HepG2 (cell line): ENCODE measurements around the gene KRT82. TPM values are rescaled to one million over a fixed set of nuclear protein-coding genes. Genes with fewer than 3 reads are reported as not detected.

Experiments
- ATAC-seq: fragments of 200-7000 bp; cut with Tn5 transposase; 3 replicates; pipeline ENCODE4 v1.9.1; 2020; ENCODE audit warnings: mild to moderate bottlenecking, moderate library complexity
- BruUV-seq: library from RNA; stranded (reverse); fragments of 400-500 nt; replicated peaks from 2 replicates; lab custom pipeline; 2021; lab: Mats Ljungman, UMichigan
- CTCF ChIA-PET: fragments of 300-600 bp; formaldehyde crosslinking; extraction: SDS; loops from one replicate; lab custom pipeline; 2021; ENCODE audit warnings: low total read pairs, inconsistent platforms, low intra/inter-chr PET ratio; lab: Yijun Ruan, JAX
- POLR2A ChIA-PET: fragments of 350-600 bp; sonication (Branson Sonifier 250); formaldehyde crosslinking; loops from one replicate; lab custom pipeline; 2020; ENCODE audit warnings: antibody characterized with exemption, inconsistent platforms; lab: Yijun Ruan, JAX
- DNase-seq: peaks from one replicate; pipeline ENCODE4 v3.0.0-alpha.2; 2015; ENCODE audit warnings: low spot score
- FAIRE-seq: peaks from 3 replicates; lab custom pipeline; 2011; peaks lifted over from hg19 to GRCh38; lab: Jason Lieb, UNC
- H2AFZ ChIP-seq: one replicate; pipeline ENCODE4 v1.6.1; 2011; ENCODE audit warnings: low read length, inconsistent platforms
- H3K27ac ChIP-seq: fragments of 300-600 bp; 3 replicates; pipeline ENCODE4 v1.8.0; 2011; ENCODE audit warnings: mixed run types, mild to moderate bottlenecking, mixed read lengths, low read length, inconsistent platforms; ENCODE audit not compliant: insufficient read depth; ENCODE audit errors: extremely low read length
- H3K27me3 ChIP-seq, 2 experiments: fragments of 200-600 bp in 1 of 2; 2 replicates in 1 of 2; 3 replicates in 1 of 2; pipeline versions ENCODE4 v1.6.0 to v1.8.0; 2011; ENCODE audit warnings: low read length in 2 of 2, mild to moderate bottlenecking in 2 of 2, moderate library complexity in 2 of 2, inconsistent platforms in 1 of 2; ENCODE audit not compliant: insufficient read depth in 2 of 2, control insufficient read depth in 1 of 2
- H3K36me3 ChIP-seq, 2 experiments: fragments of 200-600 bp in 1 of 2; replicated peaks in 1 of 2; 2 replicates in 1 of 2; 3 replicates in 1 of 2; pipeline versions ENCODE4 v1.5.1 to v1.8.0; 2011; ENCODE audit warnings: low read length in 2 of 2, inconsistent platforms in 1 of 2; ENCODE audit not compliant: insufficient read depth in 2 of 2, control insufficient read depth in 1 of 2
- H3K4me1 ChIP-seq: 2 replicates; pipeline ENCODE4 v1.5.1; 2012; ENCODE audit warnings: low read length, inconsistent platforms; ENCODE audit not compliant: insufficient read depth
- H3K4me2 ChIP-seq: 2 replicates; pipeline ENCODE4 v1.6.0; 2011; ENCODE audit warnings: low read depth, low read length, inconsistent platforms
- H3K4me3 ChIP-seq, 3 experiments: fragments of 200-600 bp in 1 of 3; sonication (generic), shearing (Covaris generic) in 1 of 3; replicated peaks in 1 of 3; 2 replicates each; pipeline ENCODE4 v1.5.1; 2011 to 2016; ENCODE audit warnings: low read length in 3 of 3, inconsistent platforms in 2 of 3, low read depth in 2 of 3, mild to moderate bottlenecking in 2 of 3, control low read depth in 1 of 3, mixed read lengths in 1 of 3; ENCODE audit not compliant: insufficient read depth in 1 of 3
- H3K79me2 ChIP-seq: one replicate; pipeline ENCODE4 v1.6.1; 2011; ENCODE audit warnings: low read length, inconsistent platforms; ENCODE audit not compliant: insufficient read depth
- H3K9ac ChIP-seq: 2 replicates; pipeline ENCODE4 v1.6.0; 2011; ENCODE audit warnings: mild to moderate bottlenecking, low read depth, low read length, inconsistent platforms; ENCODE audit not compliant: insufficient read depth
- H3K9me3 ChIP-seq: 2 replicates; pipeline ENCODE4 v1.5.1; 2012; ENCODE audit warnings: mild to moderate bottlenecking, low read length
- H4K20me1 ChIP-seq: 2 replicates; pipeline ENCODE4 v1.6.0; 2011; ENCODE audit warnings: inconsistent platforms, mild to moderate bottlenecking, low read length, moderate library complexity; ENCODE audit not compliant: insufficient read depth
- GATAD1 ChIP-seq: IDR thresholded peaks from 2 replicates; pipeline ENCODE4 v1.6.1; 2016; ENCODE audit warnings: missing genetic modification reagents, missing compliant biosample characterization
- HNRNPL ChIP-seq: fragments of 200-400 bp; formaldehyde crosslinking; IDR thresholded peaks from 2 replicates; pipeline ENCODE4 v1.6.1; 2017; ENCODE audit warnings: mild to moderate bottlenecking, low read depth, low read length
- MAFF ChIP-seq: IDR thresholded peaks from 2 replicates; pipeline ENCODE4 v1.6.1; 2011; ENCODE audit warnings: low read depth, low read length, improper control_type of control experiment
- MAFK ChIP-seq, 2 experiments: IDR thresholded peaks in 1 of 2; conservative IDR thresholded peaks in 1 of 2; 2 replicates each; pipeline ENCODE4 v1.6.1; 2011; ENCODE audit warnings: improper control_type of control experiment in 2 of 2, low read length in 2 of 2
- SRSF1 ChIP-seq: fragments of 200-400 bp; formaldehyde crosslinking; optimal IDR thresholded peaks from 2 replicates; pipeline ENCODE3; 2017; ENCODE audit warnings: mild to moderate bottlenecking, low read depth, low read length, moderate library complexity
- THYN1 ChIP-seq: sonication (generic); formaldehyde crosslinking; IDR thresholded peaks from 2 replicates; pipeline ENCODE4 v1.8.1; 2023; ENCODE audit warnings: low read depth, mild to moderate bottlenecking, moderate library complexity, missing genetic modification reagents, borderline replicate concordance
- TOPORS ChIP-seq: sonication (generic); formaldehyde crosslinking; IDR thresholded peaks from 2 replicates; pipeline ENCODE4 v1.8.0; 2023; ENCODE audit warnings: mild to moderate bottlenecking, missing genetic modification reagents
- U2AF2 ChIP-seq: fragments of 200-400 bp; formaldehyde crosslinking; IDR thresholded peaks from 2 replicates; pipeline ENCODE4 v1.6.1; 2017; ENCODE audit warnings: low read depth, mild to moderate bottlenecking, low read length
- ZBTB3 ChIP-seq: sonication (generic); formaldehyde crosslinking; IDR thresholded peaks from 2 replicates; pipeline ENCODE4 v1.4.0; 2020; ENCODE audit warnings: low read depth, mild to moderate bottlenecking, moderate library complexity, missing genetic modification reagents, borderline replicate concordance
- ZNF629 ChIP-seq: sonication (generic); formaldehyde crosslinking; conservative IDR thresholded peaks from 2 replicates; pipeline ENCODE4 v1.5.0; 2020; ENCODE audit warnings: missing genetic modification reagents
- WGBS: methylation state at CpG from one replicate; pipeline ENCODE4 v1.1.6; 2017; ENCODE audit warnings: low lambda C conversion rate; 5-methylcytosine and 5-hydroxymethylcytosine counted together
- in situ Hi-C: cut with HindIII; loops from 2 replicates; pipeline ENCODE4 v1.10.0; 2017; ENCODE audit warnings: low pct_unique_long_range_greater_than_20kb; ENCODE audit not compliant: extremely low pct_ligation_motif_present
- intact Hi-C: fragments of 100-400 bp; cut with micrococcal nuclease; formaldehyde crosslinking; loops from one replicate; pipeline ENCODE4 v1.10.0; 2022; ENCODE audit not compliant: unreplicated experiment
- polyA plus RNA-seq, 8 experiments: library from polyadenylated mRNA; depleted of rRNA in 3 of 8; stranded (reverse) in 7 of 8; unstranded in 1 of 8; fragments of >200 nt; fragmentation: Illumina TruSeq in 4 of 8; extraction: Trizol in 4 of 8; gene quantifications; 2 replicates each; pipeline versions ENCODE4 v1.2.1 to v1.2.3, GENCODE V29; 2011 to 2016; ENCODE audit warnings: low read depth in 4 of 8, missing spikeins in 1 of 8, mixed read lengths in 1 of 8; ENCODE audit not compliant: insufficient read depth in 1 of 8
- total RNA-seq, 5 experiments: library from RNA; depleted of rRNA; stranded (reverse); fragments of >200 nt; fragmentation: Illumina TruSeq; extraction: Trizol; gene quantifications; 2 replicates each; pipeline ENCODE4 v1.2.3, GENCODE V29; 2016; ENCODE audit warnings: low read depth in 1 of 5
- TF ChIP-seq, protein P1 (sequence below): sonication (generic); formaldehyde crosslinking; IDR thresholded peaks from 2 replicates; pipeline ENCODE4 v1.4.0; 2020; ENCODE audit warnings: missing genetic modification reagents, mild to moderate bottlenecking, borderline replicate concordance
- TF ChIP-seq, protein P2 (sequence below): sonication (generic); formaldehyde crosslinking; IDR thresholded peaks from 2 replicates; pipeline ENCODE4 v1.5.1; 2020; ENCODE audit warnings: mild to moderate bottlenecking, missing genetic modification reagents, moderate library complexity

KRT82 gene
- total and polyA plus RNA-seq, 2 of the 13 experiments (the other 11 are each of a cell fraction or from before 2014, with no cell fraction given) = not detected

DNA sequence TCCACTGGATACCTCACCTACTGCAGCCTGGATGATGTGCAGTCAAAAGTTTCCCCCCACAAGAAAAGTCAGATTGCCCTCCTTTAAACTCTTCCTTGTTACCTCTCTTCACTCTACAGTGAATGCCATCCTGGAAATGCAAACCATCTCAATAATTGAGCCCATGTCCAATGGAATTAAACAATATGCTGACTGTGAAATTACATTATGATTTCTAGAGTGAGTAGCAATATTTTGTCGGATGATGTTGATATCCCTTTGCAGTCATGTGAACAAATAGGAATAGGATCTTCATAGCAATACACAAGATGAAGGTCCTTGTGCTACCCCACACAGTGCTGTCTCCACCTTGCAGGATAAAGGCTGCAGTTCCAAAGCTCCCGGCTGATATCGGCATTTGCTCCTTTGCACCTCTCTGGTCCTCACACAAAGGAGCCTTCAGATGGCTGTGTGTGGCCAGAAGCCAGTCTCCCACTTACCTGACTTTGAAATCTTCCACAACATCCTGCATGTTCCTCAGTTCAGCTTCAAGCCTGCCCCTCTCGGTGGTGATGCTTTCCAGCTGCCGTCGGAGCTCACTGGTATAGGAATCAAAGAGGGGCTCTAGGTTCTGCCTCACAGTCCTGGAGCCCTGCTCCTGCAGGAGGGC lies 26.5 kb upstream of the KRT82 start:
- intact Hi-C loops = no loop called here
- Histone ChIP-seq H3K79me2 (no peaks in the 10 kb centered on the region), H3K9me3 (no peaks in the 10 kb centered on the region), H3K27ac (no peak overlapping the region), H3K4me3 (no peak overlapping the region), H3K4me1 (no peaks in the 10 kb centered on the region; the same call in 1 of the 2 replicates), H3K36me3 (no peaks in the 10 kb centered on the region), H3K27me3 (peaks cover 4 to 15% of the 10 kb centered on the region in 2 experiments; a peak in 3 of 5 replicates), H3K9ac (no peak overlapping the region), H3K4me2 (no peak overlapping the region), H4K20me1 (no peaks in the 10 kb centered on the region), H2AFZ (no peak overlapping the region)
- WGBS = 33% methylated on average over 5 of the region's 6 CpGs
- no TSS peak for BruUV-seq
- CTCF ChIA-PET = no interaction called here
- ATAC-seq = no peak
- no peak for DNase-seq
- POLR2A ChIA-PET = no interaction called here
- in situ Hi-C loops = no loop called here
- TF ChIP-seq MAFK (conservative IDR thresholded peaks at IDR 0.05 in 1 of 2, IDR thresholded peaks at IDR 0.05 in 1 of 2; ENCODE audit: low read length in 2 of 2) = peak; percentile 62 to 65; a peak in 3 of 4 replicates
- no peak for TF ChIP-seq SRSF1
- TF ChIP-seq, protein P1, sequence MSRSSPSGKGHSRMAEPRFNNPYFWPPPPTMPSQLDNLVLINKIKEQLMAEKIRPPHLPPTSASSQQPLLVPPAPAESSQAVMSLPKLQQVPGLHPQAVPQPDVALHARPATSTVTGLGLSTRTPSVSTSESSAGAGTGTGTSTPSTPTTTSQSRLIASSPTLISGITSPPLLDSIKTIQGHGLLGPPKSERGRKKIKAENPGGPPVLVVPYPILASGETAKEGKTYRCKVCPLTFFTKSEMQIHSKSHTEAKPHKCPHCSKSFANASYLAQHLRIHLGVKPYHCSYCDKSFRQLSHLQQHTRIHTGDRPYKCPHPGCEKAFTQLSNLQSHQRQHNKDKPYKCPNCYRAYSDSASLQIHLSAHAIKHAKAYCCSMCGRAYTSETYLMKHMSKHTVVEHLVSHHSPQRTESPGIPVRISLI (CRISPR knock-in tag) = no peak
- no peak for TF ChIP-seq U2AF2
- peak; percentile 47; the same call in 1 of the 2 replicates for TF ChIP-seq MAFF
- FAIRE-seq = no peak

DNA sequence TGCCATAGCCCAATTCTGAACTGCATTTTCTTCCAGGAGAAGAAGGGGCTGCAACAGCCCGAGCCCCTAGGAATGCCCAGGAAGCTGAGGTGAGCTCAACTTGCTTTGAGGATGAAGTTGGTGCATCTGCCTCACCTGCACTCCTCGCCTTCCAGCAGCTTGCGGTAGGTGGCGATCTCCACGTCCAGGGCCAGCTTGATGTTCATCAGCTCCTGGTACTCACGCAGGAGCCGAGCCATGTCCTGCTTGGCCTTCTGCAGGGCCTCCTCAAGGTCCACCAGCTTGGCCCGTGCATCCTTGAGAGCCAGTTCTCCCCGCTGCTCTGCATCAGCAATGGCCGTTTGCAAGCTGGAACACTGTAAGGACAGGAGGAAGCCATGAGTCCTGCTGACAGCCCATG lies 22.0 kb upstream of the KRT82 start:
- CTCF ChIA-PET = no interaction called here
- FAIRE-seq (no peak), DNase-seq (no peak), ATAC-seq (peak; percentile 53)
- POLR2A ChIA-PET = no interaction called here
- BruUV-seq = no TSS peak
- H3K79me2 ChIP-seq = no peaks in the 10 kb centered on the region
- no peak overlapping the region for H3K27ac ChIP-seq
- no peak overlapping the region for H3K9ac ChIP-seq
- H2AFZ ChIP-seq = no peak overlapping the region
- no peaks in the 10 kb centered on the region for H4K20me1 ChIP-seq
- intact Hi-C loops (no loop called here), in situ Hi-C loops (no loop called here)
- H3K36me3 ChIP-seq = no peaks in the 10 kb centered on the region
- H3K9me3 ChIP-seq = no peaks in the 10 kb centered on the region
- no peak overlapping the region for H3K4me2 ChIP-seq
- peaks cover 5 to 27% of the 10 kb centered on the region in 2 experiments; a peak in 3 of 5 replicates for H3K27me3 ChIP-seq
- no peak overlapping the region for H3K4me3 ChIP-seq
- no peaks in the 10 kb centered on the region for H3K4me1 ChIP-seq
- 0% methylated on average over 3 of the region's 10 CpGs for WGBS
- TF ChIP-seq HNRNPL = no peak
- TF ChIP-seq GATAD1 (CRISPR knock-in tag) = no peak
- TF ChIP-seq THYN1 (CRISPR knock-in tag) = no peak
- no peak for TF ChIP-seq ZBTB3 (CRISPR knock-in tag)
- no peak for TF ChIP-seq ZNF629 (CRISPR knock-in tag)
- TF ChIP-seq, protein P2, sequence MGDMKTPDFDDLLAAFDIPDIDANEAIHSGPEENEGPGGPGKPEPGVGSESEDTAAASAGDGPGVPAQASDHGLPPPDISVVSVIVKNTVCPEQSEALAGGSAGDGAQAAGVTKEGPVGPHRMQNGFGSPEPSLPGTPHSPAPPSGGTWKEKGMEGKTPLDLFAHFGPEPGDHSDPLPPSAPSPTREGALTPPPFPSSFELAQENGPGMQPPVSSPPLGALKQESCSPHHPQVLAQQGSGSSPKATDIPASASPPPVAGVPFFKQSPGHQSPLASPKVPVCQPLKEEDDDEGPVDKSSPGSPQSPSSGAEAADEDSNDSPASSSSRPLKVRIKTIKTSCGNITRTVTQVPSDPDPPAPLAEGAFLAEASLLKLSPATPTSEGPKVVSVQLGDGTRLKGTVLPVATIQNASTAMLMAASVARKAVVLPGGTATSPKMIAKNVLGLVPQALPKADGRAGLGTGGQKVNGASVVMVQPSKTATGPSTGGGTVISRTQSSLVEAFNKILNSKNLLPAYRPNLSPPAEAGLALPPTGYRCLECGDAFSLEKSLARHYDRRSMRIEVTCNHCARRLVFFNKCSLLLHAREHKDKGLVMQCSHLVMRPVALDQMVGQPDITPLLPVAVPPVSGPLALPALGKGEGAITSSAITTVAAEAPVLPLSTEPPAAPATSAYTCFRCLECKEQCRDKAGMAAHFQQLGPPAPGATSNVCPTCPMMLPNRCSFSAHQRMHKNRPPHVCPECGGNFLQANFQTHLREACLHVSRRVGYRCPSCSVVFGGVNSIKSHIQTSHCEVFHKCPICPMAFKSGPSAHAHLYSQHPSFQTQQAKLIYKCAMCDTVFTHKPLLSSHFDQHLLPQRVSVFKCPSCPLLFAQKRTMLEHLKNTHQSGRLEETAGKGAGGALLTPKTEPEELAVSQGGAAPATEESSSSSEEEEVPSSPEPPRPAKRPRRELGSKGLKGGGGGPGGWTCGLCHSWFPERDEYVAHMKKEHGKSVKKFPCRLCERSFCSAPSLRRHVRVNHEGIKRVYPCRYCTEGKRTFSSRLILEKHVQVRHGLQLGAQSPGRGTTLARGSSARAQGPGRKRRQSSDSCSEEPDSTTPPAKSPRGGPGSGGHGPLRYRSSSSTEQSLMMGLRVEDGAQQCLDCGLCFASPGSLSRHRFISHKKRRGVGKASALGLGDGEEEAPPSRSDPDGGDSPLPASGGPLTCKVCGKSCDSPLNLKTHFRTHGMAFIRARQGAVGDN (CRISPR knock-in tag) = 0 out of 2 replicates have a peak, but pooled peaks have one; percentile 10
- no peak for TF ChIP-seq TOPORS (CRISPR knock-in tag)
